ENCODE data around the gene GMDS.

Gene GMDS

GRCh38 chr6:2077826-2078225, 167.6 kb downstream of the GMDS start:
- no peak overlapping the region for H3K4me3 ChIP-seq (ENCODE audit: low read depth, low read length)
- H3K27me3 ChIP-seq (ENCODE audit: insufficient read depth, low read length): no peaks in the 10 kb centered on the region
- H3K79me2 ChIP-seq (ENCODE audit: control insufficient read depth, insufficient read depth, low read length, unreplicated experiment): no peaks in the 10 kb centered on the region
- peaks cover under 1% of the 10 kb centered on the region for H3K4me1 ChIP-seq (ENCODE audit: control insufficient read depth, insufficient read depth, low read length, unreplicated experiment)
- no peaks in the 10 kb centered on the region for H3K36me3 ChIP-seq (ENCODE audit: insufficient read depth, low read length)
- no peak overlapping the region for H2AFZ ChIP-seq (ENCODE audit: low read length, unreplicated experiment)
- no peak overlapping the region for H3K27ac ChIP-seq (ENCODE audit: low read depth, low read length)

DNA sequence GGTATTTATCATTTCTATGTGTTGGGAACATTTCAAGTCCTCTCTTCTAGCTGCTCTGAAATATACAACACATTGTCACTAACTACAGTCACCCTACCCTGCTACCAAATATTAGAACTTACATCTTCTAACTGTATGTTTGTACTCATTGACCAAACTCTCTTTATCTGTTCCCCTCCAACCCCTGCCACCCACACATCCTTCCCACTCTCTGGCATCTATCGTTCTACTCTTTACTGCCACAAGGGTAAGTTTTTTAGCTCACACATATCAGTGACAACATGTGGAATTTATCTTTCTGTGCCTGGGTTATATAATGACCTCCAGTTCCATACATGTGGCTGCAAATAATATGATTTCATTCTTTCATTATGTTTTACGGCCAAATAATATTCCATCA, 171.9 kb downstream of the GMDS start:
- no peak overlapping the region for H3K27ac ChIP-seq (ENCODE audit: low read depth, low read length)
- no peaks in the 10 kb centered on the region for H3K27me3 ChIP-seq (ENCODE audit: insufficient read depth, low read length)

DNA sequence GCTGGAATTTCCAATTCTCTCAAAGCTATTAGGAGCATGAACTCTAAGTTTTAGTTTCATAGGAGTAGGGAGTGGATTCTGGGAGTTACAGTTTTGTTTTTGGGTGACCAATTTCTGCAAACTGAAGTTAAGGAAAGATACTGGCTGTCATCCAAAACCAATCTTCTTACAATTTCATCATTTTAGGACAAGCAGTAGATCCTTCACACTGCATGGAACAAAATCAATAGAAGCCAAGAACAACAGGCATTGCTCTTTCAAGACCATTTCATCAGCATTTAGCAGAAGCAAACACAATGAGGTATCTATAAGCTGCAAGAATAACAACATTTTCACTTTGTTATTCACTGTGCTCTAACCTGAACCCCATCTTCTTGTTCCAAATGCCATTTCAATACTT, 173.0 kb downstream of the GMDS start:
- H3K27ac ChIP-seq (ENCODE audit: low read depth, low read length): no peak overlapping the region
- H3K79me2 ChIP-seq (ENCODE audit: control insufficient read depth, insufficient read depth, low read length, unreplicated experiment): no peaks in the 10 kb centered on the region
- no peak overlapping the region for H3K4me3 ChIP-seq (ENCODE audit: low read depth, low read length)
- no peaks in the 10 kb centered on the region for H3K36me3 ChIP-seq (ENCODE audit: insufficient read depth, low read length)
- peaks cover 7% of the 10 kb centered on the region for H3K4me1 ChIP-seq (ENCODE audit: control insufficient read depth, insufficient read depth, low read length, unreplicated experiment)
- H2AFZ ChIP-seq (ENCODE audit: low read length, unreplicated experiment): no peak overlapping the region
- no peaks in the 10 kb centered on the region for H3K27me3 ChIP-seq (ENCODE audit: insufficient read depth, low read length)

More for the DNA sequence above, 171.9 kb downstream of the GMDS start:
- Histone ChIP-seq H3K4me3 (ENCODE audit: low read depth, low read length) (no peak overlapping the region), H3K4me1 (ENCODE audit: control insufficient read depth, insufficient read depth, low read length, unreplicated experiment) (peaks cover 7% of the 10 kb centered on the region), H3K79me2 (ENCODE audit: control insufficient read depth, insufficient read depth, low read length, unreplicated experiment) (no peaks in the 10 kb centered on the region), H2AFZ (ENCODE audit: low read length, unreplicated experiment) (no peak overlapping the region), H3K36me3 (ENCODE audit: insufficient read depth, low read length) (no peaks in the 10 kb centered on the region)

DNA sequence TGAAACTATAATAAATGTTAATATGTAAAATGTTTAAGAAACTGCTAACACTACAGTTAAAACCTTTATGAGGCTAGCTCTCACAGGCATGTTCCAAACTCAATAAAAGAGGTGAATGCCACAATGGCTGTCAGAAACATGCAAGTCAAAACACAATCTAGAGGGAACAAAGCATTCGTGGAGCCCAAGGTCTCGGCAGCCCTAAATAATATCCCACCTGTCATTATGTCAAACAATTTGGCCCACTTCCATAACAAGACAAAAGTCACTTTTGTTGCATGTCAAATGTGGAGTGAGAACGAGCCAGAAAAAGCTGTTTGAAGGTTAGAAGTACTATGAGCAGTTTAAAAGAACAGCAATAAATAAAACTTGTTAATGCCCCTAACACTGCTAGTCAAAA, 181.9 kb downstream of the GMDS start:
- Histone ChIP-seq H3K27ac (ENCODE audit: low read depth, low read length) (no peak overlapping the region), H3K27me3 (ENCODE audit: insufficient read depth, low read length) (no peaks in the 10 kb centered on the region), H2AFZ (ENCODE audit: low read length, unreplicated experiment) (no peak overlapping the region), H3K36me3 (ENCODE audit: insufficient read depth, low read length) (no peaks in the 10 kb centered on the region), H3K79me2 (ENCODE audit: control insufficient read depth, insufficient read depth, low read length, unreplicated experiment) (no peaks in the 10 kb centered on the region), H3K4me1 (ENCODE audit: control insufficient read depth, insufficient read depth, low read length, unreplicated experiment) (no peaks in the 10 kb centered on the region), H3K4me3 (ENCODE audit: low read depth, low read length) (no peak overlapping the region)

DNA sequence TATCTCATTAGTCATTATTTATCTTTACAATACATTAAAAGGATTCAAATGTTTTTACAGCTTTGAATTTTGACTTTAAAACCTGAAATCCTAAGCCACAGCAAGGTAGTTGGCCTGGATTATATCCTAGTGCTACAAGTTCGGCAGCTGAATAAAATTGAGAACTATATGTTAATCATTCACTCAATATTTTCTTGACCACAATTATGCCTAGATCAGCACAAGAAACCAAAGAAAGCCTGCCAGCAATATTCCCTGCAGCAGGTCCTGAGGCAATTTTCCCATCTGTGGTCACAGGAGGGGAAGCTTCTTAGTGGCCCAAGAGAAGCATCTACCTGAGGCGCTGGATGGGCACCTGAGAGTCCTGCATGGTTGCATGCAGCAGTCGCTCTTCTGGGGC, 183.5 kb downstream of the GMDS start:
- H3K4me1 ChIP-seq (ENCODE audit: control insufficient read depth, insufficient read depth, low read length, unreplicated experiment): no peaks in the 10 kb centered on the region
- H3K27ac ChIP-seq (ENCODE audit: low read depth, low read length): no peak overlapping the region
- no peak overlapping the region for H2AFZ ChIP-seq (ENCODE audit: low read length, unreplicated experiment)
- H3K27me3 ChIP-seq (ENCODE audit: insufficient read depth, low read length): no peaks in the 10 kb centered on the region
- H3K79me2 ChIP-seq (ENCODE audit: control insufficient read depth, insufficient read depth, low read length, unreplicated experiment): no peaks in the 10 kb centered on the region
- H3K4me3 ChIP-seq (ENCODE audit: low read depth, low read length): no peak overlapping the region
- no peaks in the 10 kb centered on the region for H3K36me3 ChIP-seq (ENCODE audit: insufficient read depth, low read length)

GRCh38 chr6:2055911-2056310, 189.5 kb downstream of the GMDS start:
- no peaks in the 10 kb centered on the region for H3K36me3 ChIP-seq (ENCODE audit: insufficient read depth, low read length)
- no peaks in the 10 kb centered on the region for H3K79me2 ChIP-seq (ENCODE audit: control insufficient read depth, insufficient read depth, low read length, unreplicated experiment)

DNA sequence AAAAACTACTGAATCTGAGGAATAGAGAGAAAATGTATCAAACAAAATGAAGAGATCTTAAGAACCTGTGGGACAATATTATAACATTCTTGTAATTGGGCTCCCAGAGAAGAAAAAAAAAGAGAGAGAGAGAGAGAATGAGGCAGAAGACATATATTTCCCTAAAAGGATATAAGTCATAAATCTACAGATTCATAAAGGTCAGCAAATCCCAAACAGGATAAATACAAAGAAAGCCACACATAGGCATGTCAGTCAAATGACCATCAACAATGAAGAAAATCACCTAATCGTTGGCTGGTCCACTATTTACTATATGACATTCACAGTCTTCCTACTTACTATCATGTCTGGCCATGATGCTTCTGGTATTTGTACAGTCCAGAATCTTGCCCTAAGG, 190.3 kb downstream of the GMDS start:
- Histone ChIP-seq H2AFZ (ENCODE audit: low read length, unreplicated experiment) (no peak overlapping the region), H3K27me3 (ENCODE audit: insufficient read depth, low read length) (no peaks in the 10 kb centered on the region)

More at GRCh38 chr6:2055911-2056310, 189.5 kb downstream of the GMDS start:
- Histone ChIP-seq H3K4me1 (ENCODE audit: control insufficient read depth, insufficient read depth, low read length, unreplicated experiment) (no peaks in the 10 kb centered on the region), H2AFZ (ENCODE audit: low read length, unreplicated experiment) (no peak overlapping the region), H3K27ac (ENCODE audit: low read depth, low read length) (no peak overlapping the region), H3K4me3 (ENCODE audit: low read depth, low read length) (no peak overlapping the region), H3K27me3 (ENCODE audit: insufficient read depth, low read length) (no peaks in the 10 kb centered on the region)

DNA sequence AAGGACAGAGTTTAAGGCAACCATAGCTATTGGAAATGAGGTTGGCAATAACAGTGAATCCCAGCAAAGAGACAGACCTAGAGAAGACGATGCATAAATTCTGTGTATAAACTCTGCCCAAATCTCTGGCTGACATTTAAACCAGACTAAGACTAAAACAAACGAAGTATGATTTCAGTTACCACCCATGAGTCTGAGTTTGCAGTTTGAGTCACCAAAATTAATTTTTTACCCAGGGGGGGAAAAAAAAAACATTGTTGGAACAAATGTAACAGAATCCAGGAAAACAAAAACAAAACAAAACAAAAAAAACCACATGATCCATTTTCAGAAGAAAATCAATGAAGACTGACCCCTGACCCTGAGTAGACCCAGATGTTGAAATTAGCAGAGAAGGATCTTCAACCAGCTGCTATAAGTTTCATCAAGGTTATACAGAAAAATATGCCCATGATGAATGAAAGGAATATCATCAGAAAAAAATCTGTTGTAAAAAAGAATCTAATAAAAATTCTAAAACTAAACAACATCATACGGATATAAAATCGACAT, 190.8 kb downstream of the GMDS start:
- Histone ChIP-seq H3K36me3 (ENCODE audit: insufficient read depth, low read length) (no peaks in the 10 kb centered on the region), H3K79me2 (ENCODE audit: control insufficient read depth, insufficient read depth, low read length, unreplicated experiment) (no peaks in the 10 kb centered on the region), H3K4me1 (ENCODE audit: control insufficient read depth, insufficient read depth, low read length, unreplicated experiment) (no peaks in the 10 kb centered on the region), H2AFZ (ENCODE audit: low read length, unreplicated experiment) (no peak overlapping the region), H3K27me3 (ENCODE audit: insufficient read depth, low read length) (no peaks in the 10 kb centered on the region), H3K27ac (ENCODE audit: low read depth, low read length) (no peak overlapping the region), H3K4me3 (ENCODE audit: low read depth, low read length) (no peak overlapping the region)

More for the DNA sequence above, 190.3 kb downstream of the GMDS start:
- H3K4me1 ChIP-seq (ENCODE audit: control insufficient read depth, insufficient read depth, low read length, unreplicated experiment): no peaks in the 10 kb centered on the region
- H3K79me2 ChIP-seq (ENCODE audit: control insufficient read depth, insufficient read depth, low read length, unreplicated experiment): no peaks in the 10 kb centered on the region
- H3K36me3 ChIP-seq (ENCODE audit: insufficient read depth, low read length): no peaks in the 10 kb centered on the region
- H3K4me3 ChIP-seq (ENCODE audit: low read depth, low read length): no peak overlapping the region
- no peak overlapping the region for H3K27ac ChIP-seq (ENCODE audit: low read depth, low read length)

- Histone ChIP-seq H3K79me2 (ENCODE audit: control insufficient read depth, insufficient read depth, low read length, unreplicated experiment) (no peaks in the 10 kb centered on the region), H3K27ac (ENCODE audit: low read depth, low read length) (no peak overlapping the region), H3K27me3 (ENCODE audit: insufficient read depth, low read length) (no peaks in the 10 kb centered on the region), H3K4me3 (ENCODE audit: low read depth, low read length) (no peak overlapping the region), H3K4me1 (ENCODE audit: control insufficient read depth, insufficient read depth, low read length, unreplicated experiment) (no peaks in the 10 kb centered on the region), H3K36me3 (ENCODE audit: insufficient read depth, low read length) (no peaks in the 10 kb centered on the region), H2AFZ (ENCODE audit: low read length, unreplicated experiment) (no peak overlapping the region)
Observed at GRCh38 chr6:2053691-2054090, 191.7 kb downstream of the GMDS start.

- H3K79me2 ChIP-seq (ENCODE audit: control insufficient read depth, insufficient read depth, low read length, unreplicated experiment): no peaks in the 10 kb centered on the region
- H3K4me1 ChIP-seq (ENCODE audit: control insufficient read depth, insufficient read depth, low read length, unreplicated experiment): no peaks in the 10 kb centered on the region
- H3K4me3 ChIP-seq (ENCODE audit: low read depth, low read length): no peak overlapping the region
- no peaks in the 10 kb centered on the region for H3K36me3 ChIP-seq (ENCODE audit: insufficient read depth, low read length)
- H3K27me3 ChIP-seq (ENCODE audit: insufficient read depth, low read length): no peaks in the 10 kb centered on the region
- no peak overlapping the region for H3K27ac ChIP-seq (ENCODE audit: low read depth, low read length)
- no peak overlapping the region for H2AFZ ChIP-seq (ENCODE audit: low read length, unreplicated experiment)
Observed at GRCh38 chr6:2047855-2048254, 197.6 kb downstream of the GMDS start.

DNA sequence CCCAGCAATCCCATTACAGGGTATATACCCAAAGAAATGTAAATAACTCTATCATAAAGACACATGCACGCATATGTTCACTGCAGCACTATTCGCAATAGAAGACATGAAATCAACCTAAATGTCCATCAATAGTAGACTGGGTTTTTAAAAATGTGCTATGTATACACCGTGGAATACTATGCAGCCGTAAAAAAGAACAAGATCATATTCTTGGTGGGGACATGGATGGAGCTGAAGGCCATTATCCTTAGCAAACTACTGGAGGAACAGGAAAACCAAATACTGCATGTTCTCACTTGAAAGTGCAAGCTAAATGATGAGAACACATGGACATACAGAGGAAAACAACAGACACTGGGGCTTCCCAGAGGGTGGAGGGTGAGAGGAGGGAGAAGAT, 201.2 kb downstream of the GMDS start:
- Histone ChIP-seq H3K4me3 (ENCODE audit: low read depth, low read length) (no peak overlapping the region), H3K27ac (ENCODE audit: low read depth, low read length) (no peak overlapping the region), H2AFZ (ENCODE audit: low read length, unreplicated experiment) (no peak overlapping the region), H3K79me2 (ENCODE audit: control insufficient read depth, insufficient read depth, low read length, unreplicated experiment) (no peaks in the 10 kb centered on the region), H3K4me1 (ENCODE audit: control insufficient read depth, insufficient read depth, low read length, unreplicated experiment) (no peaks in the 10 kb centered on the region), H3K27me3 (ENCODE audit: insufficient read depth, low read length) (no peaks in the 10 kb centered on the region), H3K36me3 (ENCODE audit: insufficient read depth, low read length) (no peaks in the 10 kb centered on the region)

Measured in ACC112 (cell line).